Heart right ventricle (tissue), 16 donors: Measurements from ENCODE around the gene R3HDM4. TPM values are rescaled to one million over a fixed set of nuclear protein-coding genes. Genes with fewer than 3 reads are reported as not detected.
"Not testable (repeated sequence)": the region's sequence is repeated elsewhere in the genome, so short reads cannot be mapped to it uniquely, and the experiment has no call there.

Source experiments
- ATAC-seq, 8 donors: fragments of 200-7000 bp; cut with Tn5 transposase; one replicate each; pipeline ENCODE4 v1.9.1; 2020; ENCODE audit warnings: mild to moderate bottlenecking in 8 of 8, moderate library complexity in 8 of 8, moderate number of reproducible peaks in 1 of 8
- DNase-seq, 2 donors: peaks; one replicate each; pipeline ENCODE4 v3.0.0-alpha.2; 2020
- H3K27ac ChIP-seq, 10 donors: fragments of 200-600 bp; sonication (generic) in 2 of 10; one replicate each; pipeline versions ENCODE4 v1.5.0 to v1.8.0; 2020 to 2022; ENCODE audit warnings: mild to moderate bottlenecking in 3 of 10
- H3K27me3 ChIP-seq, 7 donors: fragments of 200-600 bp; one replicate each; pipeline ENCODE4 v1.8.0; 2021 to 2022; ENCODE audit warnings: mild to moderate bottlenecking in 2 of 7
- H3K36me3 ChIP-seq, 9 donors: fragments of 200-600 bp; sonication (generic) in 1 of 9; one replicate each; pipeline versions ENCODE4 v1.5.0 to v1.8.0; 2020 to 2022; ENCODE audit warnings: mild to moderate bottlenecking in 2 of 9
- H3K4me1 ChIP-seq, 9 donors: fragments of 200-600 bp; sonication (generic) in 1 of 9; one replicate each; pipeline versions ENCODE4 v1.5.0 to v1.8.0; 2020 to 2022; ENCODE audit warnings: mild to moderate bottlenecking in 4 of 9
- H3K4me3 ChIP-seq, 10 donors: fragments of 200-600 bp; sonication (generic) in 2 of 10; one replicate each; pipeline versions ENCODE4 v1.5.0 to v1.8.0; 2020 to 2022; ENCODE audit warnings: mild to moderate bottlenecking in 7 of 10, moderate library complexity in 2 of 10
- H3K9me3 ChIP-seq, 11 donors: fragments of 200-600 bp in 10 of 11; sonication (generic) in 2 of 11; one replicate each; pipeline versions ENCODE4 v1.5.0 to v1.8.0; 2013 to 2022; ENCODE audit warnings: mild to moderate bottlenecking in 2 of 11, control low read depth in 1 of 11, moderate library complexity in 1 of 11
- WGBS, 2 donors: extraction: QIAGEN DNeasy Blood & Tissue Kit; methylation state at CpG; one replicate each; pipeline ENCODE4 v1.1.7; 2013; ENCODE audit warnings: inconsistent platforms in 1 of 2; 5-methylcytosine and 5-hydroxymethylcytosine counted together
- intact Hi-C, 10 donors: fragments of 100-400 bp; cut with DNase I; formaldehyde crosslinking; loops; one replicate each; pipeline versions ENCODE4 v1.11.1 to v1.14.2; 2022
- polyA plus RNA-seq, 2 donors: library from polyadenylated mRNA; stranded (reverse); fragments of 200-250 nt; gene quantifications; one replicate each; pipeline ENCODE4 v1.2.3, GENCODE V29; 2013
- total RNA-seq, 10 donors: library from RNA; stranded (reverse); fragmentation: NEBNext Ultra II Directional in 3 of 10; extraction: Animal tissue kit (Norgen Biotek cat#: 25700) in 3 of 10; gene quantifications; one replicate each; pipeline versions ENCODE4 v1.2.1 to v1.2.4, GENCODE V29; 2021 to 2023
- TF ChIP-seq, protein P1 (sequence below), 9 donors: fragments of 200-600 bp; sonication (generic) in 2 of 9; IDR thresholded peaks; one replicate each; pipeline versions ENCODE4 v1.5.0 to v1.8.0; 2021 to 2022; ENCODE audit warnings: antibody characterized with exemption in 9 of 9, mild to moderate bottlenecking in 5 of 9, moderate library complexity in 1 of 9
- donor health status: Arrhythmogenic right ventricular cardiomyopathy.
- donor health status: ischemic (EF 13 %, LVEDD 7.1; RV severe dilation, severe dysfunction).
- donor health status: healthy with polysubstance abuse.
- donor health status: DM: no; HTN: yes; CAD: no.
- donor health status: DM: no; HTN: no; CAD: no.
- donor health status: ischemic (EF 25% LVEDD 6.9; RV normal size, moderate dysfunction).
- donor health status: ischemic (EF 25% LVEDD 5.7; RV mildly dilated, moderate dysfunction).
- donor health status: healthy.
- donor health status: DM: yes; HTN: yes; CAD: no.
- donor health status: Ischemic cardiomyopathy.
- donor health status: ischemic (EF 35%, LVEDD 5.7; RV mildly dilated, moderate dysfunction).
- donor health status: nonischemic (EF 11% LVEDD 7.7; RV severe dilation, severe dysfunction).
- donor health status: DM: yes; HTN: yes; CAD: no.
- donor health status: PGD.
- donor health status: ischemic (EF 29% LVEDD 5.4; RV normal size, mild dysfunction).
- donor health status: nonischemic (EF 23%, LVEDD 6.1; RV moderate dilation, normal function).

The R3HDM4 gene
- total and polyA plus RNA-seq, 12 donors, result 16.3 to 49.8 (median 20.8) TPM

DNA sequence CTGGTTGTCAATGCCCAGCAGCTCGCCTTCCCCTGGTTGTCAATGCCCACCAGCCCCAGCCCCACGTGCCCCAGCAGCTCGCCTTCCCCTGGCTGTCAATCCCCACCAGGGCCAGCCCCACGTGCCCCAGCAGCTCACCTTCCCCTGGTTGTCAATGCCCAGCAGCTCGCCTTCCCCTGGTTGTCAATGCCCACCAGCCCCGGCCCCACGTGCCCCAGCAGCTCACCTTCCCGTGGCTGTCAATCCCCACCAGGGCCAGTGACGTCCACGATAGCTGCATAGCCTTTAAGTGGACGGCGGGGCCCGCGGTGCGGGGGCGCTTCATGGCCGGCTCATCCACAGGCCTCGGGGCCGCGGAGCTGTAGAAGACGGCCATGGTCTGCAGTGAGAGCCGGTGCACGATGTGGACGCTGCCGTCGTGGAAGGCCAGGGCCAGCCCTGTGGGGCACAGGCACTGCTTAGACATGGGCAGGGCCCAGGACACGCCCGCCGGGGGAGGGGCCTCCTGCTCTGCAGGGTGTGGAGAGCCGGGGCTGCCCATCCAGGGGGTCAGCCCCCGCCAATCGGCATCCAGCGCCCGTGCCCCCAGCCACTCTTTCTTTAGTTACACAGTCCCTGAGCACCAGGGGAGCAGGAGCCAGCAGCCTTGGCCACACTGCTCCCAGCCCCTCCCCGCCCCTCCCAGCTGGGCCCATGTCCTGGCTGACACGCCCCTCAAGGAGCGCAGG is 33.1 kb downstream of the R3HDM4 start:
- ATAC-seq, result no peak
- no peak for DNase-seq
- 90 to 91% methylated on average over 37 of the region's 37 CpGs for WGBS, 2 donors
- Histone ChIP-seq H3K4me3 (no peak overlapping the region), H3K36me3 (peaks cover 0 to 74% (median 28%) of the 10 kb centered on the region in 9 donors), H3K9me3 (no peaks in the 10 kb centered on the region), H3K27ac (no peak overlapping the region), H3K27me3 (no peaks in the 10 kb centered on the region), H3K4me1 (no peaks in the 10 kb centered on the region)
- TF ChIP-seq, protein P1, sequence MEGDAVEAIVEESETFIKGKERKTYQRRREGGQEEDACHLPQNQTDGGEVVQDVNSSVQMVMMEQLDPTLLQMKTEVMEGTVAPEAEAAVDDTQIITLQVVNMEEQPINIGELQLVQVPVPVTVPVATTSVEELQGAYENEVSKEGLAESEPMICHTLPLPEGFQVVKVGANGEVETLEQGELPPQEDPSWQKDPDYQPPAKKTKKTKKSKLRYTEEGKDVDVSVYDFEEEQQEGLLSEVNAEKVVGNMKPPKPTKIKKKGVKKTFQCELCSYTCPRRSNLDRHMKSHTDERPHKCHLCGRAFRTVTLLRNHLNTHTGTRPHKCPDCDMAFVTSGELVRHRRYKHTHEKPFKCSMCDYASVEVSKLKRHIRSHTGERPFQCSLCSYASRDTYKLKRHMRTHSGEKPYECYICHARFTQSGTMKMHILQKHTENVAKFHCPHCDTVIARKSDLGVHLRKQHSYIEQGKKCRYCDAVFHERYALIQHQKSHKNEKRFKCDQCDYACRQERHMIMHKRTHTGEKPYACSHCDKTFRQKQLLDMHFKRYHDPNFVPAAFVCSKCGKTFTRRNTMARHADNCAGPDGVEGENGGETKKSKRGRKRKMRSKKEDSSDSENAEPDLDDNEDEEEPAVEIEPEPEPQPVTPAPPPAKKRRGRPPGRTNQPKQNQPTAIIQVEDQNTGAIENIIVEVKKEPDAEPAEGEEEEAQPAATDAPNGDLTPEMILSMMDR (IDR thresholded peaks at IDR 0.05), result no peak
- intact Hi-C loops, result no loop called here

DNA sequence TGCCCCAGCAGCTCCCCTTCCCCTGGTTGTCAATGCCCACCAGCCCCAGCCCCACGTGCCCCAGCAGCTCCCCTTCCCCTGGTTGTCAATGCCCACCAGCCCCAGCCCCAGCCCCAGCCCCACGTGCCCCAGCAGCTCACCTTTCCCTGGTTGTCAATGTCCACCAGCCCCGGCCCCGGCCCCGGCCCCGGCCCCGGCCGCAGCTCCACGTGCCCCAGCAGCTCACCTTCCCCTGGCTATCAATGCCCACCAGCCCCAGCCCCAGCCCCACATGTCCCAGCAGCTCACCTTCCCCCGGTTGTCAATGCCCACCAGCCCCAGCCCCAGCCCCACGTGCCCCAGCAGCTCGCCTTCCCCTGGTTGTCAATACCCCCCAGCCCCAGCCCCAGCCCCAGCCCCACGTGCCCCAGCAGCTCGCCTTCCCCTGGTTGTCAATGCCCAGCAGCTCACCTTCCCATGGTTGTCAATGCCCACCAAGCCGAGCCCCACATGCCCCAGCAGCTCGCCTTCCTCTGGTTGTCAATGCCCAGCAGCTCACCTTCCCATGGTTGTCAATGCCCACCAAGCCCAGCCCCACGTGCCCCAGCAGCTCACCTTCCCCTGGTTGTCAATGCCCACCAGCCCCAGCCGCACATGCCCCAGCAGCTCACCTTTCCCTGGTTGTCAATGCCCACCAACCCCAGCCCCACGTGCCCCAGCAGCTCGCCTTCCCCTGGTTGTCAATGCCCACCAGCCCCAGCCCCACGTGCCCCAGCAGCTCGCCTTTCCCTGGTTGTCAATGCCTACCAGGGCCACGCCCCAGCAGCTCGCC is 34.1 kb downstream of the R3HDM4 start:
- ATAC-seq, intact Hi-C loops: not testable (repeated sequence)
- WGBS, 2 donors, result 90% methylated on average over 23 to 24 of the region's 24 CpGs

DNA sequence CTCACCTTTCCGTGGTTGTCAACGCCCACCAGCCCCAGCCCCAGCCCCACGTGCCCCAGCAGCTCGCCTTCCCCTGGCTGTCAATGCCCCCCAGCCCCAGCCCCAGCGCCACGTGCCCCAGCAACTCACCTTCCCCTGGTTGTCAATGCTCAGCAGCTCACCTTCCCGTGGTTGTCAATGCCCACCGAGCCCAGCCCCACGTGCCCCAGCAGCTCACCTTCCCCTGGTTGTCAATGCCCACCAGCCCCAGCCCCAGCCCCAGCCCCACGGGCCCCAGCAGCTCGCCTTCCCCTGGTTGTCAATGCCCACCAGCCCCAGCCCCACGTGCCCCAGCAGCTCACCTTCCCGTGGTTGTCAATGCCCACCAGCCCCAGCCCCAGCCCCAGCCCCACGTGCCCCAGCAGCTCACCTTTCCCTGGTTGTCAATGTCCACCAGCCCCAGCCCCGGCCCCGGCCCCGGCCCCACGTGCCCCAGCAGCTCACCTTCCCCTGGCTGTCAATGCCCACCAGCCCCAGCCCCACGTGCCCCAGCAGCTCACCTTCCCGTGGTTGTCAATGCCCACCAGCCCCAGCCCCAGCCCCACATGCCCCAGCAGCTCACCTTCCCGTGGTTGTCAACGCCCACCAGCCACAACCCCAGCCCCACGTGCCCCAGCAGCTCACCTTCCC is 34.9 kb downstream of the R3HDM4 start:
- DNase-seq, H3K27ac ChIP-seq, H3K4me3 ChIP-seq, H3K27me3 ChIP-seq, H3K9me3 ChIP-seq, ATAC-seq, intact Hi-C loops, H3K4me1 ChIP-seq: not testable (repeated sequence)
- 91 to 94% methylated on average over 17 to 23 of the region's 23 CpGs for WGBS, 2 donors
- peaks cover 0 to 76% (median 26%) of the 10 kb centered on the region in 9 donors for H3K36me3 ChIP-seq

More for the DNA sequence above, 34.1 kb downstream of the R3HDM4 start:
- H3K36me3 ChIP-seq, result peaks cover 0 to 74% (median 26%) of the 10 kb centered on the region in 9 donors
- H3K4me3 ChIP-seq, DNase-seq, H3K27ac ChIP-seq, H3K9me3 ChIP-seq, H3K27me3 ChIP-seq, H3K4me1 ChIP-seq: not testable (repeated sequence)

DNA sequence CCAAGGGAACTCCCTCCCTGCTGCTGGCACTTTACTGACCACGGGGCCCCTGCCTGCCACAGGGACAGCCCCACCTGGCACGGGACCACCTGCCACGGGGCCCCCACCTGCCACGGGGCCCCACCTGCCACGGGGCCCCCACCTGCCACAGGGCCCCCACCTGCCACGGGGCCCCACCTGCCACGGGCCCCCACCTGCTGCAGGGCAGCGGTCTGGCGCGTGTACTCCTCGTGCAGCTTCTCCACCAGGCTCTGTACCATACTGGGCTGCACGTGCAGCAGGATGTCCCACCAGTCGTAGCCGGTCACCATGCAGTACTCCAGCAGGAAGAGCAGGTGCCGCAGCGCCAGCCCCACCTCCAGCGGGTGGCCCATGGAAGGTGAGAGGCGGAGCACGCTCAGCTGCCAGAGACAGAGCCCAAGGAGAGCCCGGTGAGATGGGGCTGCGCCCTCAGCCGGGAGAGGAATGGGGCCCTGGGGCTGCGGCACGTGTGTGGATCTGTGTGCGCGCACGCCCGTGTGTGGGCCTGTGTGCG is 36.2 kb downstream of the R3HDM4 start:
- no peak for ATAC-seq
- Histone ChIP-seq H3K9me3 (no peaks in the 10 kb centered on the region), H3K4me3 (no peak overlapping the region), H3K27ac (no peak overlapping the region), H3K27me3 (no peaks in the 10 kb centered on the region), H3K36me3 (peaks cover 0 to 69% (median 25%) of the 10 kb centered on the region in 9 donors), H3K4me1 (peaks cover 0 to 9% (median 0%) of the 10 kb centered on the region in 9 donors)
- TF ChIP-seq, protein P1 (IDR thresholded peaks at IDR 0.05), result no peak
- WGBS, 2 donors, result 90 to 96% methylated on average over 28 to 29 of the region's 29 CpGs
- intact Hi-C loops, result no loop called here
- DNase-seq, result no peak

- H3K4me1 ChIP-seq, result peaks cover 0 to 13% (median 0%) of the 10 kb centered on the region in 9 donors
- H3K36me3 ChIP-seq, result peaks cover 0 to 66% (median 20%) of the 10 kb centered on the region in 9 donors
- intact Hi-C loops, result no loop called here
- WGBS, 2 donors, result 77 to 82% methylated on average over 18 of the region's 18 CpGs
- DNase-seq (no peak), ATAC-seq (no peak)
- no peak overlapping the region for H3K4me3 ChIP-seq
- no peaks in the 10 kb centered on the region for H3K9me3 ChIP-seq
- H3K27me3 ChIP-seq, result no peaks in the 10 kb centered on the region
- no peak overlapping the region for H3K27ac ChIP-seq
- TF ChIP-seq, protein P1 (IDR thresholded peaks at IDR 0.05), result no peak
Observed at GRCh38 chr19:876089-876488, 36.9 kb downstream of the R3HDM4 start.
